HG03354 (cell line): Measurements from ENCODE around the gene PSMD6.

Experiments
- ATAC-seq: cut with Tn5 transposase; IDR thresholded peaks from one replicate; pipeline ENCODE4 v1.9.1; 2021; ENCODE audit warnings: mild to moderate bottlenecking; ENCODE audit not compliant: unreplicated experiment, poor library complexity, severe bottlenecking

The PSMD6 gene

GRCh38 chr3:64016941-64017620 lies 6.2 kb downstream of the PSMD6 start:
- ATAC-seq: no peak

DNA sequence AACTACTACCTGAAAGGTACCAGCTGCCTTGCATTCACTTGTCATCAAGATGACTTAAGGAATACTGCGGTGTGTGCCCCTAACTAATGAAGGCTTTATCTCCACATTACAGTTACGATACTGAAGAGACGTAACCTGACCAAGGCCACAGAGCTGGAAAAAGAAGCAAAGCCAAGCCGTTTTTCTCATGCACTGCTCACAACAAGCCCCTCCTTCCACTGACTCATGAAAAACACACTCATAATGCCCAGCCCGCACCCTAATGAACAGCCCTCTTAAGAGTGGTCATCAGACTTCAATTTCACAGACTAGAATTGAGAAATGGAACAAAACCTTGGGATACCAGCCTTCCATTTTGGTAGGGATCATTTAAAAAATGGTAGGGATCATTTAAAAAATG lies 11.6 kb downstream of the PSMD6 start:
- no peak for ATAC-seq

DNA sequence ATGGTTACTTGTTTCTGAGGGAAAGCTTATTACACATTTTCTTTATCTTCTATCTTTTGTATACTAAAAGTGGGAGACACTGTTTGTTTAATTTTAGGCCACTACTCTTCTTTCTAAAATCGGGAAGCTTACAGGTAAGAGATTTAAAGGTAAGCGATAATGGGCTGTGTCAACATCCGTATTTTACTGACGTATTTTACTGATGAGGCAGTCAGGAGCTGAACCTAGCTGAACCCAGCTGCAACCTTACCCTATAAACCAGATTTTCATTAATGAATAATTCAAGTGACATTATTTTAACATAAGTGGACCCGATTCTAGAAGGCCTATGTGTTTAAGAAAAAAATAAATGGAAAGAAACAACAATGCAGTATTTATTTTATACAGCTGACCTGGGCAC lies 13.1 kb downstream of the PSMD6 start:
- ATAC-seq: no peak

- ATAC-seq: no peak
These were observed 13.8 kb downstream of the PSMD6 start for GRCh38 chr3:64009528-64009927.

DNA sequence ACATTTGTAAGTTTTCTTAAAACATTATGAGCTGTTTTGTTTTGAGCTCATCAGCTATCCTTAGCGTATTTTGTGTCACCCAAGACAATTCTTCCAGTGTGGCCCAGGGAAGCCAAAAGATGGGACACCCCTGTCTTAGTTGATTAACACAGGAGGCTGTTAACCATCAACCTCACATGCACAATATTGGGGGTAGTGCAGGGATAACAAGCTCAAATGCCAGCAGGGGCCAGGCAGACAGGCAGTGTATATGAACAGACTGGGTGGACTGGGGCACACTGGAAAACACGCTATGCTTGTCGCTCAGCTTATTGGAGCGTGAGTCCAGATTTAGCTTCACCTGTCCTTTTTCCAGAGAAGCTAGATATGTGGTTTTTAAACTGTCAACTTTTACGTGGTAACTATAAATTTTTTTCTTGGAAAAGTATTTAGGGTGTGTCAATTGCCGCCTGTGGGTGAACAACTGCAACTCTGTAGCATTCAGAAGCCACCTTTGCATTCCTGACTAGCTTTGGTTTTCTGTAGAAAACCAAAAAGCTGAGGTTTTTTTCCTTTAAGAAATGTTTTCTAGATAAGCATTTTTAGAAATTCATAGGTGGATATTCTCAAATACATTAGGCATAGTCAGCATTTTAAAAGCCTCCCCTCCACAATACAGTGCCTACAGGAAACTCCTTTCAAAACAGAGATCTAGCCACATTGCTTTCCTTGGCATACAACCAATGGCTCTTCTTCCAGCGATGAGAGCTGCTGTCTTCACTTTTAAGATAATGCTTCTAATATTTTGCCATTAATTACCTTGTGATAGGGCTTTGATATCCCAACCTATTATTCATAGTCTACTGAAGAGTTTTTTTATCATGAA lies 14.6 kb downstream of the PSMD6 start:
- no peak for ATAC-seq

- no peak for ATAC-seq
These were observed 15.3 kb downstream of the PSMD6 start for GRCh38 chr3:64008017-64008416.

GRCh38 chr3:64003589-64003988 lies 19.7 kb downstream of the PSMD6 start:
- ATAC-seq: no peak

GRCh38 chr3:64002233-64002632 lies 21.1 kb downstream of the PSMD6 start:
- ATAC-seq: no peak

DNA sequence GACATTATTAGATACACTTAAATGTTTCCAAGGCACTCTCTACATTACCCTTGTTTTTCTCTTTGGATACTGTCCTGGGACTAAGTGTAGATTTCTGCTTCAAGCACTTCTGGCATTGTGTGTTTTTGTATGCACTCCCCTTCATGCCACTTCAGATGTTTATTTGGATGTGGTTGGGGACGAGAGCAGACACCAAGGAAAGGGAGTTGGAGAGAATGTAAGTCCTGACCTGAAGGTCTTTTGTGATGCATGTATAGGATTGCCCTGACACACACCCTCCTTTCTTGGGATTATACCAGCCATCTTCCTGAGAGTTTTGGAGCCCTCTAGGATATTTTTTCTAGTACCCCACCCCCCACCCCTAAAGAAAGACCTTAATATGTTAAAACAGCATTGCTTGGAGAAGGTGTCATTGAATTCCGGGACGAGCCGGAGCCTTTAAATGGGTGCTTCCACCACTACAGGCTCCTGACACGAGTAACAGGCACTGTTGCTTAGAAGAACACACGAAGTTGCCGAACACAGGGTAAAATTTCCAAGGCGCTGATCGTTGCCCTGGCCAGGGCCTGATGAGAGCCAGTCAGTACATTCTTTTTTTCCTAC lies 22.7 kb downstream of the PSMD6 start:
- ATAC-seq: no peak

DNA sequence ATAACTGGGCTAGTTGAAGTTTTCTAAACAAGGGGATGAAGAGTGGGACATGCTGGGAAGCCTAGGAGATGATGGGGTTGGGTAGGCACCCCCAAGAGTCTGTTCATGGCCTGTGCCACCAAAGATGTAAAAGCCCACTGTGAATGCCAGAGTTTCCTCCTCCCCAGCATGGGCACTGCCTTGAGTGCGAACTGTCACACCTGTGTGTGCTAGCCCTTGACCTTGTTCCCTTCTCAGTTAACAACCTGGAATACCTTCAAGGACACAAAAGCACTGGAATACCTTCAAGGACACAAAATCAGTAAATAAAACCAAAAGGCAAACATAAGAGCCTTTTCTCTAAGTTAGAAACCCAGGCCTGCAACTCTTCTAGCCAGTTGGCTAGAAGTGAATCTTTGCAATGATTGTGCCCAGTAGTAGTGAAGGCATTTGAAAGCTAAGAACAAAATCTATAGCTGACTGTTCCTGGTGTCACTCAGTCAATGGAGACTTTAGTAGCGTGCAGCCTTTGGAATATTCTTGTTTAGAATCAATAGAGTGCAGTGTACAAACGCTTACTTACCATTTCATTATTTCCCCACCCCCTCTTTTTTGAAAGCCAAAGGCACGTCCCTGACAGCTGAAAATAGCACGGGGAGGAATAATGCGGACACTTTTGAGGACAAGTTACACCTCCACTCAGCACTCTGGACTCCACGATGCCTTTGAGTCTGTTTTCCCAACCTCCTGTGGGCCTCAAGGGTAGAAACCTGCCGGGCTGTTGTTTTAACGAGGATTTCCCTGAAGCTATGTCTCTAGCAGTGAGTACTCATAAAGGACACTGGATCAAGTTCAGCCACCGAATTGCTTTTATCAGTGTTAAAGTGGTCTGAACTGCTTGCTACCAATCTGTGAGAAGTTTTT lies 24.2 kb downstream of the PSMD6 start:
- ATAC-seq: no peak

DNA sequence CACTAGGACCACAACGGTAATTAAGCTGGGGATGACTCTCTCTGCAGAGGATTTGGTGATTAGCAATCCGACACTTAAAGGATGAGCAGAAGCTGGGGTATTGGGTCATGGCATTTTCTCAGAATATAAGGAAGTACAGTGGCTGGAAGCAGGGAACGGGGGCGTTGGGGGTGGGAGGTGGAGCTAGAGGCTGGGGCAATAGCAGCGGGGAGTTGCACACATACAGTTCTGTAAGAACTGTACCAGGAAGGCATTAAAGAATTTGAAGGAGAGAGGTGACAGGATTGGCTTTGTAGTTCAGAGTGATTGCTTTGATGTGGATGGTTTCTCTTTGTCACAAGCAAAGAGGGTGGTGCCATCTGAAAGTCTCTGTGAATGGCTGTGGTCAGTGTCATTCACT lies 28.2 kb downstream of the PSMD6 start:
- ATAC-seq: no peak

DNA sequence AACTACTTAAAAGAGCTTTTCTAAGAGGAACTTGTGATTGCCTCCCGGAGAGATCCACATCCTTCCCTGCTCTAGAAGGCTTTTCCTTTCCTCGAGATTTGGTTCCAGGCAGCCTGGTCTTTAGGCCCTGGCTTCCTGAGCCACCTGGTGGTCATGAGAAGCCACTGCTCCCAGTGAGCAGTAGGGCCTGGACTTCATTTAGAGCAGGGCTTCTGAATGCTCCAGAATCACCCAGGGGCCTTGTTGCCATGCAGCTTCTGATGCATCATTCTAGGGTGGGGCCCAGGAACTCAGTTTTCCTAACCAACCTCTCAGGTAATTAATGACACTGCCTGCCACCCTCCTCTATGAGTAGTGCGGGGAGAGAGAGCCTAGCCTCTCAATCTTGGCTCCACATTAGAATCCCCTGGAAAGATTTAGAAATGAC lies 29.6 kb downstream of the PSMD6 start:
- ATAC-seq: peak; percentile 91

DNA sequence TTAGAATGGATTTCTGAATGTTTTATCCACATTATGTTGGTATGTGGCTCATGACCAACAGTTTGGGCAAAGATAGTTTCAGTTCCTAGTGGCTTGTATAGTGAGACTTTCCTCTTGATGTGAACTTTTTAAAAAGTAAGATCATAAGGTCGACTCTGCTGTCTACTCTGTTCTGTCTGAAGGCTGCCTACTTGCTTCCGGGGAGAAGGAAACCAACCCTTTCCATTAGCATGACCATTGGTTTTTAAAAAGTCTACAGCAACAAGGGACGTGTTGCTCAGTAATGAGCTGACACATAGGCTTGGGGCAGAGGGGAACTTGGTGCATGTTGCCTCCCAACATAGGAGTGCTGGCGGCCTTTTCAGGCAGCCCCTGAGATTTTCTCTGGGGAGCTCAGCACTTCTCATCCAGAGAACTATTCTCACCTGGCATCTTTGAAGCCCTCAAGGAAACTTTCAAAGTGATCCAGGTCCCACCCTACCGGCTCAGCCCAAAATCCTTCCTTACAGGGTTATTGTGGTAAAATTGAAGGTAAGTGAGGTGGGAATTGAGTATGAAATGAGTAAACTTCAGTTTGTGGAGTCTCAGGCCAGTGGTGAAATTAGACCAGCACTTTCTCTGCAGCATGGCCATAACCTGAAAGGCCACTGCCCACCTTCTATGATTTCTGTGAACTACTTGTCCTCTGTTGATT lies 30.6 kb downstream of the PSMD6 start:
- no peak for ATAC-seq

GRCh38 chr3:63991666-63992065 lies 31.6 kb downstream of the PSMD6 start:
- no peak for ATAC-seq

DNA sequence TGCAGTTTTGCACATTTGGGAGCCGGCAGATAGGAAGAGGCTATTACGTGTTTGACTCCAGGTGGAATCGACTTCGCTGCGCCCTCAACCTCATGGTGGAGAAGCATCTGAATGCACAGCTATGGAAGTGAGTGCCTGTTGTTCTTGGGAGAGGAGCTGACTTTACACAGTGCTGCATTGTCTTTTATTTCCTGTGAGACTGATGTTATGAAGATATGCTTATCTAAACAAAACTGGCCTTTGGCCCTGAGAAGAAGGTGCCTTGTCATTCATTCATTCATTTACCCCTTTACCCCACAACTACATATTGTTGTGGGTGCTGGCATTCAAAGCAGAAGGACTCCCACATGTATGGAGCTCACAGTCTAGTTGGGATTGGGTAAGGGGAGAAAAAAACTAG lies 32.6 kb downstream of the PSMD6 start:
- no peak for ATAC-seq

GRCh38 chr3:63990204-63990603 lies 33.1 kb downstream of the PSMD6 start:
- ATAC-seq: no peak

- ATAC-seq: no peak
These were observed 34.4 kb downstream of the PSMD6 start for GRCh38 chr3:63988943-63989342.

DNA sequence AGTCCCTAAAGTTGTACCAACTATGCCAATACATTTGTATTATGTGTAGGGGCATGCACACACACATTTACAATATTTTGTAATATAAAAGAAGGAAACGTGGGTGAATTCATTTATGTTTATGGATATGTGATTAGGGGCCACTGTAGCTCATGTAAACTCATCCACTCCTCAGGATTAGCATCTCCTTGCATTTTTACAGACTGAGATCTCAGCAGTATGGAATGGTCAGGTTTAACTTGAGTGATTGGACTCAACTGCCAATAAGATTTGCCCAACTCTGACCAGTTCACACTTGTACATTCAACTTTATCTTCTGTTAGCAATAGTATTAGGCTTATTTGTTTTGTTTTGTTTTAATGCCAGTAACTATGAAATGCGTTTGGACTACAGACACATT lies 36.5 kb downstream of the PSMD6 start:
- no peak for ATAC-seq

- no peak for ATAC-seq
These were observed 37.1 kb downstream of the PSMD6 start for GRCh38 chr3:63986146-63986545.
